NT2/D1 (cell line): ENCODE data around the gene ARHGAP45.

Experiments
- SUZ12 ChIP-seq: IDR thresholded peaks from 2 replicates; pipeline ENCODE4 v1.6.1; 2011; ENCODE audit not compliant: insufficient read length, insufficient read depth; ENCODE audit errors: extremely low read depth
- YY1 ChIP-seq: IDR thresholded peaks from 2 replicates; pipeline ENCODE4 v1.6.1; 2011; ENCODE audit not compliant: insufficient read length, insufficient read depth
- ZNF274 ChIP-seq: IDR thresholded peaks from 2 replicates; pipeline ENCODE4 v1.6.1; 2011; ENCODE audit warnings: mild to moderate bottlenecking, low read depth, low read length

GRCh38 chr19:1125601-1126467 is 58.9 kb downstream of the ARHGAP45 start:
- TF ChIP-seq YY1 (no peak), SUZ12 (no peak), ZNF274 (no peak)
